B cell (primary cell): ENCODE results near the gene MFN2.

Experiments
- EZH2 ChIP-seq: IDR thresholded peaks from 2 replicates; pipeline ENCODE4 v1.6.1; 2012; ENCODE audit warnings: borderline replicate concordance, low read depth, mild to moderate bottlenecking, moderate library complexity, low read length; ENCODE audit not compliant: insufficient read depth, poor library complexity, severe bottlenecking
- TF ChIP-seq, protein P1 (sequence below): fragments of 200-600 bp; IDR thresholded peaks from one replicate; pipeline ENCODE4 v1.8.0; 2022; ENCODE audit warnings: antibody characterized with exemption, mild to moderate bottlenecking

DNA sequence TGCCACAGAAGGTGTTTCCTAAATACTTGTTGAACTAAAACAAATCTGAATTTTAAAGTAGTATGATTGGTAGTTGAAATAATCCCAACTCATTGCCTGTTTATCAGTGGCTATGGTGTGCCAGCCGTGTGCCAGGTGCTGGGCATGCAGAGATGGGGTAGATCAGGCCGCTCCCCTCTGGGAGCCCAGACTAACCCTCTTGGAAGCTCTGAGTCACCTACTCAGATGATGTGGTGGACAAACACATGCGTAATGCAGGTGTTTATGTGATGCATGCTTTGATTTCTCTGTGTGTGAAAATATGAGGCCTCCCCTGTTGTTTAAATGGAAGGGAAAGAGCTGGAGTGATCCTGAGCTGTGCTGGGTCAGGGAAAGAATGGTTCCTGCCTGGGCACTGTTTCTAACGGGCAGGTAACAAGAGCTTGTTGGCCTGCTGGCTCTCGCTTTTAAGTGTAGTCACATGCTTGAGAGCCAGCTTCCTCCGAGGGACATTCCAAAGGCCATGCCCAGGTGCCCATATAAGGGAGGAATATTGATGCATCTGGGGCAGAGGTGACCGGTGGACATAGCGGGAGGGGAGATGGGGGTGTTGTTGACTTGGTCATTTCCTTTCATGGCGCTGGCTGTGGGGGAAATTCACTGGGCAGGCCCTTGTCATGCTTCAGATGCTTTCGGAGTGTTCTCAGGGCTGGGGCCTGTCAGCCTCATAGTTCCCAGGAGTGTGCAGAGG is 10.2 kb downstream of the MFN2 start:
- TF ChIP-seq, protein P1, sequence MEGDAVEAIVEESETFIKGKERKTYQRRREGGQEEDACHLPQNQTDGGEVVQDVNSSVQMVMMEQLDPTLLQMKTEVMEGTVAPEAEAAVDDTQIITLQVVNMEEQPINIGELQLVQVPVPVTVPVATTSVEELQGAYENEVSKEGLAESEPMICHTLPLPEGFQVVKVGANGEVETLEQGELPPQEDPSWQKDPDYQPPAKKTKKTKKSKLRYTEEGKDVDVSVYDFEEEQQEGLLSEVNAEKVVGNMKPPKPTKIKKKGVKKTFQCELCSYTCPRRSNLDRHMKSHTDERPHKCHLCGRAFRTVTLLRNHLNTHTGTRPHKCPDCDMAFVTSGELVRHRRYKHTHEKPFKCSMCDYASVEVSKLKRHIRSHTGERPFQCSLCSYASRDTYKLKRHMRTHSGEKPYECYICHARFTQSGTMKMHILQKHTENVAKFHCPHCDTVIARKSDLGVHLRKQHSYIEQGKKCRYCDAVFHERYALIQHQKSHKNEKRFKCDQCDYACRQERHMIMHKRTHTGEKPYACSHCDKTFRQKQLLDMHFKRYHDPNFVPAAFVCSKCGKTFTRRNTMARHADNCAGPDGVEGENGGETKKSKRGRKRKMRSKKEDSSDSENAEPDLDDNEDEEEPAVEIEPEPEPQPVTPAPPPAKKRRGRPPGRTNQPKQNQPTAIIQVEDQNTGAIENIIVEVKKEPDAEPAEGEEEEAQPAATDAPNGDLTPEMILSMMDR, result no peak
- TF ChIP-seq EZH2, result no peak
